GM21529 (cell line): ENCODE measurements around the gene LRRC75B.
"Not testable (repeated sequence)": the region's sequence is repeated elsewhere in the genome, so short reads cannot be mapped to it uniquely, and the experiment has no call there.

Experiments used
- ATAC-seq: cut with Tn5 transposase; IDR thresholded peaks from one replicate; pipeline ENCODE4 v1.9.1; 2021; ENCODE audit not compliant: unreplicated experiment

LRRC75B gene

GRCh38 chr22:24592851-24593558 is at the start of gene LRRC75B:
Gene LRRC75B, minus strand, starts transcription at chr22:24593073. Its CDS starts 34 bp downstream, at chr22:24593039.
- peak; percentile 85 for ATAC-seq

- not testable (repeated sequence) for ATAC-seq
Observed at GRCh38 chr22:24642307-24642706, 49.4 kb upstream of the LRRC75B start.

GRCh38 chr22:24636513-24636912 is 43.6 kb upstream of the LRRC75B start:
- ATAC-seq = not testable (repeated sequence)

- not testable (repeated sequence) for ATAC-seq
Observed at GRCh38 chr22:24634776-24635389, 42.0 kb upstream of the LRRC75B start.

- ATAC-seq = not testable (repeated sequence)
Observed at GRCh38 chr22:24633231-24634023, 40.6 kb upstream of the LRRC75B start.

- ATAC-seq = not testable (repeated sequence)
Observed at GRCh38 chr22:24632642-24633041, 39.8 kb upstream of the LRRC75B start.

GRCh38 chr22:24631430-24632122 is 38.7 kb upstream of the LRRC75B start:
- not testable (repeated sequence) for ATAC-seq

- ATAC-seq = not testable (repeated sequence)
Observed at GRCh38 chr22:24630812-24631427, 38.0 kb upstream of the LRRC75B start.

GRCh38 chr22:24629069-24629468 is 36.2 kb upstream of the LRRC75B start:
- ATAC-seq = not testable (repeated sequence)

GRCh38 chr22:24627911-24628310 is 35.0 kb upstream of the LRRC75B start:
- ATAC-seq = not testable (repeated sequence)

- not testable (repeated sequence) for ATAC-seq
Observed at GRCh38 chr22:24622596-24622995, 29.7 kb upstream of the LRRC75B start.

- ATAC-seq = not testable (repeated sequence)
Observed at GRCh38 chr22:24621244-24621643, 28.4 kb upstream of the LRRC75B start.

GRCh38 chr22:24614794-24615193 is 21.9 kb upstream of the LRRC75B start:
- not testable (repeated sequence) for ATAC-seq

- not testable (repeated sequence) for ATAC-seq
Observed at GRCh38 chr22:24609888-24610287, 17.0 kb upstream of the LRRC75B start.

- ATAC-seq = not testable (repeated sequence)
Observed at GRCh38 chr22:24608327-24608726, 15.5 kb upstream of the LRRC75B start.

GRCh38 chr22:24607429-24607983 is 14.6 kb upstream of the LRRC75B start:
- peak; percentile 81 for ATAC-seq

- not testable (repeated sequence) for ATAC-seq
Observed at GRCh38 chr22:24606340-24606739, 13.5 kb upstream of the LRRC75B start.

- not testable (repeated sequence) for ATAC-seq
Observed at GRCh38 chr22:24603770-24604629, 11.1 kb upstream of the LRRC75B start.
